NCI-H1930 (cell line): ENCODE measurements around the gene ZBTB47.

Source experiments
- DNase-seq, 2 experiments: peaks; one replicate each; lab custom pipeline; 2025; lab: John Stamatoyannopoulos, UW

The ZBTB47 gene

DNA sequence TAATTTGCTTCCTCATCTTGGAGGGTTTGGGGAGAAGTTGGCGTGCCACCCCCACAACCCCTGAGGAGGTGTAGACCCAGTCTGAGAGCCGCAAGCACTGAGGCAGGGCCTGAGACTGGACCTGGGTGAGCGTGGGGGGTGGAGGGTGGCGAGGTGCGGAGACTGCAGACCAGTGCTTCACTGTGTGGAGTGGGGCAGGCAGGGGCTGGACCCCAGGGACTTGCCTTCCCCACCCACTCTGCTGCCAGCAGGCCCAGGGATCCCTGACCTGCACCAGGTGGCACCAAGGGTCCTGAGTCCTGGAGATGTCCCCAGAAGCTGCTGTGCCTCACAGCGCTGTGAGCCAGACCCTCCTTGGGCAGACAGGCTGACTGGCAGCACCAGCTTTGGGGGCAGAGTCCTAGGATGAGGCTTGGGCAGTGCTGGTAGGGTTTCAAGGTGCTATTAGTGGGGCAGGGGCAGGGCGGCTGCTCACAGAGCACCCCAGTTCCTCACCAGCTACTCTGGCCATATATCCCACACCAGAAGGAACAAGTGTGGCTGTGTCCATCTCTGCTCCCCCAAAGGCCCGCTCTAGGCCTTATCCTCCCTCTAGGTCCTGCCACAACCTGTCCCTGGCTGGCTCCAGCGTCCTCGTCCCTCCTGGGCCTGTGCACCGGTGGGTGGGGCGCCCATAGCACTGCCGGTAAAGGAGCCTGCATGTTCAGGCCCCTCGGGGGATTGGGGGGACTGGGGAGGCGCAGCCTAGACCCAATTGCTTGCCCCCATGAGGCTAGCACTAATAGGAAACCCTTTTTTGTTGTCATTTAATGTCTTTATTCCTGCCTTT, 11.8 kb downstream of the ZBTB47 start:
- no peak for DNase-seq

DNA sequence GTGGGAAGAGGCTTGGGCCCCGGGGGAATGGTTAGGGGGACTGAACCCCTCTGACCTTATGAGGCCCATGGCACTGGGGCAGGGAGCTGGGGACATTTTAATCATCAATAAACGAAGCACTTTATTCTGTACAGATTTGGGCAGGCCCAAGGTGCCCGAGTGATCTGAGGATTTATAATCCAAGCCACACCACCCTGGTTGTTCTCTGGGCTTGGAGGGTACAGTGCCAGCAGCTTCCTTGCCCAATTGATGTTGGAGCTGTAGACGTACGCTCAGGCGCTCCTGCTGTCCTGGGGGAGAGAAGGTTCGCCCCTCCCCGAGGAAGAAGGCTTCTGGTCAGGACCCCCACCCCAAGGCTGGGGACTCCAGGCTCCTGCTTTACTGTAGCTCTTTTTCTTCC, 12.5 kb downstream of the ZBTB47 start:
- no peak for DNase-seq

DNA sequence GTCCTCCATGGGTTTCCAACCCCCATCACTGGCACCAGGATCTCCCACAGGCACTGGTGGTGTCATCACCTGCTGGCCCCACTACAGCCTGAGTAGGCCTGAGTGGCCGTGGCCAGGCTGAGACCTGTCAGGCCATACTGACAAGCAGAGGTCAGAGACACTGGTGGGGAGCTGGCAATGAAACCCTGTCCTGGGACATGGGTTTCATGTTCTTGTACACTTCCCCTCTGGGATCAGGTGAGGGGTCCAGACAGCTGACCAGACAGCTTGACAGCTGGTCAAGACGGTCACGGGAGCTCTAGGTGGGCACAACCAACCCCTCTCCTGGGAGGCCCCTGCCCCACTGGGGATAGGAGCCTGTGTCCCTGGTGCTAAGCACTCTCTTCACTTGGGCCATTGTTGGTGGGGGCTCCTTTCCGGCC, 13.1 kb downstream of the ZBTB47 start:
- no peak for DNase-seq

DNA sequence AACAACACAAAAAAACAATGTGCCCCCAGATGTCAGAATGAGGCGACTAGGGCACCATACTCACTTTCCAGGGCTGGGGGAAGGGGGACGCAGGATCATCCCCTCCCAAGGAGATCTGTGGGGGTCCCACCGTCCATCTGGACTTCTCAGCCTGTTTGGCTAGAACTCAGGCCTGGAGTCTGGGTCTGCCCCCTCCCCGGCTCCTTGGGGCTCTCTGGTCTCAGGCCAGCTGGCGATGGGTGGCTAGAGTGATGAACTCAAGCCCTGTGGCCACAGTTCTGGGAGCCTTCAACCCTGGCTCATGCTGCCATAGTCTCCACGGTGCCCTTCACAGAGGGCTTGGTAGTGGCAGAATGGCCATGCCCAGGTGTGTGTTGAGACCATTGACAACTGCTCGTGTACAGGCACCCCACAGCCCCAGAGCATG, 13.6 kb downstream of the ZBTB47 start:
- no peak for DNase-seq

DNA sequence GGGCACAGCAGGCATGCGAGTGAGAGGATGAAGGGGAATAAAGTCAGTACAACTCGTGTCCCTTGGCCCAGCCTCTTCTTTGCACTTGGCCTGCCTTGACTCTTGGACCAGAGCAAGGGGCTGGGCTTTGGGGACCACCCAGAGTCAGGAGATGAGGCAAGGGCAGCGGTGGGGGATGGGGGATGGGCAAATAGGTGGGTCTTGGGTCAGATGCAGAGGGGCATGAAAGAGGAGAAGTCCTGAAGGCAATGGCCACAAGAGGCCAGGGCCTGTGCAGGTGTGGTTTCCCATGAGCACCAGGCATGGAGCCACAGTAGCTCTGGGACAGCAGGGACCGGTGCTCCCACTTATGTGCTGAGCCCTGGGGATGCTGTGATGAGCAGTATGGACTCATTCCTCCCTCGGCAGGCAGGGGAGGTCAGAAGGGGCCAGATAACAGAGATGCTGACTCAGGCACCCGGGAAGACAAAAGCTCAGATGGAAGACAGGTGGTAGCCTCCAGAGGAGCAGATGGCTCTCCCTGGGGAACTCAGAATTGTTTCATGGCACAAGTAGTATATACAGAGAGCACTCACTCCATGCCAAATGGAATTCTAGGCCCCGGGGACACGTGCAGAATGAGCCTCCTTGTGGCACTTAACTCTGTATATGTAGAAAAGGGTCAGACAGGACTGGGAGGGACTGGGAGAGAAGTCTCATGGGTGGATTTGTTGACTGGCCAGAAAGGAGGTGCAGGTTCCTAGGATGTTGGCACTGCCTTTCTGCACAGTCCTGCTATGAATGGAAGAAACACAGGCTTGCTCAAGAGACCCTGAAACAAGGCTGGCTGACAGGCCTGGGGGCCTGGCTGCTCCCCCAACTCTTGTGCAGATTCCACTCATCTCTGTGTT, 14.3 kb downstream of the ZBTB47 start:
- no peak for DNase-seq

DNA sequence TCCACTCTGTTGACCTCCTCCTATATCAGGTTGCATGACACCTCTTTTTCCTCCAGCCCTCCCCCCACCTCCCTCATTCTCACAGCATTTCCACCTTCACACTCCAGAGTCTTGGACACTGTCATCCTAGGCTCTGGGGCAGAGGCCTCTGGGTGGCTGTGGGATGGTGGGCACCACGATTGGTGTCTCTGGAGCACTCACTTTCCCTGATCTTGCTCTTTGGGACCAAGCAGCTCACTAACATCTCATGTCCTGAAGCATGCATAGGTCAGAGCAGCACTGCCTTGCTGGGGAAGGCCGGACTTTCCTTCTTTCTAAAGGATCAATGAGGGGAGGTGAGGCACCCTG, 14.9 kb downstream of the ZBTB47 start:
- DNase-seq: no peak

DNA sequence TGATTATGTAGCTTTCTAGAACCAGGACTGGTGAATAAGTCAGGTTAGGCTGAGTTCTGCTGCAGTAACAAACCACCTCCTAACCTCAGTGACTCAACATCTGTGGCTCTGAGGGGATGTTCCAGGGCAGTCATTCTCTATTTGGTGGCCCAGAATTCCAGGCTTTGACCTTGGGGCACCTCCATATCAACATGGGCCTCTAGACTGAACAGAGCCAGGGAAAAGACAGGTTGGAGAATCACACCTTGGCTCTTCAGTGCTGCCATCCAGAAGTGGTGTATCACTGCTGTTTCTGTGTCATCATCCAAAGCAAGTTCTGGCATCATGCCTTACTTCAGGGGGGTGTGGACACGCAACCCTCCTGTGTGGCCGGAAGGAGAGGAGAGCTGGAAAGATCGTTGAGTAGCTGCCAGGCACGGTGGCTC, 15.3 kb downstream of the ZBTB47 start:
- DNase-seq: no peak

DNA sequence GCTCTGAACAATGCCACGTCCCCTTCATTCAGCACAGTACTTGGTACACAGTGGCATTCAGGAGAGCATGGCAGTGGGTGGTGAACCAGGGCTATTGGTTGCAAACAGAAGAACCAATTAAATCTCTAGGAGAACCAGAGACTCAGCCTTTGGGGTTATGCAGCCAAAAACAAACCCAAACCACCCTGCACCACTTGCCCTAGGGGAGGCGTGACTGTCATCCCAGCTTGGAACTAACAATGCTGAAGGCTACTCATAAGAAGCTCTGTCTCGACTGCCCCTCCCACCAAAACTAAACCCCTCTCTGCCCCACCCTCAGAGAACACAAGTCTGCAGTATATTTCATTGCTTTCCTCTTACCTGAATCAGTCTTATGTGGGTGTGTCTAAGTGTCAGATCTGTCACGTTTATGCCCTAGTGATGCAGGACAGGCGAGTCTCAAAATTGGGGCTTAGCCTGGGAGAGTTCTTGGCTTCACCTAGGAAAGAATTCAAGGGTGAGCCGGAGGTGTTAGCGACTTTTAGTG, 16.6 kb downstream of the ZBTB47 start:
- no peak for DNase-seq

DNA sequence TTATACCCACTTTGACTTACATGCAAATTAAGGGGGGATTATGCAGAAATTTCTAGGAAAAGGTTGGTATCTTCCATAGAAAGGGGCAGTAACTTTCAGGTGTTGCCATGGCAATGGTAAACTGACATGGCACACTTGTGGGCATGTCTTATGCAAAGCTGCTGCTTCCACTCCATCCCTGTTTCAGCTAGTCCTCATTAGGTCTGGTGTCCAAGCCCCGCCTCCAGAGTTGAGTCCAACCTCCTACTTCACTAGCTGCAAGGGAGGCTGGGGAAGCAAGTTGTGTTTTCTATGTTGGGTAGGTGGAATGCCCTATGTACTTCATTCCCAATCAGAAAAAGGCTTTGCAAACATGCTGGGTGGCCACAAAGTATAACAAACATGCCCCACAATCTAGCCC, 17.2 kb downstream of the ZBTB47 start:
- DNase-seq: no peak

DNA sequence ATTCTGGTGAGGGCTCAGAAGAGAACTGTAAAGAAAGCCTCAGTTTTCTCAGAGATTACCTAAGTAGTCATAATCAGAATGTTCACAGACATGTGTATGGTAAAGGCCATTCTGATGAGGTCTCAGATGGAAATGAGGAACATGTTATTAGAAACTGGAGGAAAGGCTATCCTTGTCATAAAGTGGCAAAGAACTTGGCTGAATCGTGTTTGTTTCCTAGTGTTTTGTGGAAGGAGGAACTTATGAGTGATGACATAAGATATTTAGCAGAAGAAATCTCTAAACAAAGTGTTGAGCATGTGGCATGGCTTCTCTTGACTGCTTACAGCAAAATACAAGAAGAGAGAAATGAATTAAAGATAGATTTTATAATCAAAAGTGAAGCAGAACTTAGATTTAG, 19.0 kb downstream of the ZBTB47 start:
- DNase-seq: no peak

DNA sequence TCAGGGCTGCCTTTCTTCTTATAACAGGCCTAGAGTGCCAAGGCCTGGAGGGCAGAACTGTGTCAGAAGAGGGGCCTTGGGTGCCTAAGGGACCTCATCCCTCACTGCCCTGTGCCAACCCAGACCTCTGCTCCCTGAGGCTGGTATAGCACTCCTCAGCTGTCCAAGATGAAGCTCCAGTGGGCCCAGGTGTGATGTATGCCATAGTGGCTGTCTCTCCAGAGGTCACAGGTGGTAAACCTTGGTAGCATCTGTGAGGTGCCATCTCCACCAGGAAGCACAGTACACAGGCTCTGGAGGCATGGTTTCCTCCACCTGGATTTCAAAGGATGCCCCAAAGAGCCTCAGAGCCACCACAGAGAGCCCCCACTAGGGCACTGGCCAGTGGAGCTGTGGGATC, 19.6 kb downstream of the ZBTB47 start:
- no peak for DNase-seq

DNA sequence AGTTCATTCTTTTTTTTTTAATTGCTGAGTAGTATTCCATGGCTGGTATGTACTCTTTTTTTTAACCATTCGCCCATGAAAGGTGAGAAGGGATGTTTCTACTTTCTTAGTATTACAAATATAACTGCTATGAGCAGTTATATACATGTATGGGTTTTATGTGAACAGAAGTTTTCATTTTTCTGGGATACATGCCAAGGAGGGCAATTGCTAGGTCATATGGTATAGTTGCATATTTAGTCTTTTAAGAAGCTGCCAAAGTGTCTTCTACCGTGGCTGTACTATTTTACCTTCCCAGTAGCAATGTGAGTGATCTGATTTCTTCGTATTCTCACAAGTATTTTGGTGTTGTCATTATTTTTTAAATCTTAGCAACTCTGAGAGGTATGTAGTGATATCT, 20.6 kb downstream of the ZBTB47 start:
- DNase-seq: no peak

DNA sequence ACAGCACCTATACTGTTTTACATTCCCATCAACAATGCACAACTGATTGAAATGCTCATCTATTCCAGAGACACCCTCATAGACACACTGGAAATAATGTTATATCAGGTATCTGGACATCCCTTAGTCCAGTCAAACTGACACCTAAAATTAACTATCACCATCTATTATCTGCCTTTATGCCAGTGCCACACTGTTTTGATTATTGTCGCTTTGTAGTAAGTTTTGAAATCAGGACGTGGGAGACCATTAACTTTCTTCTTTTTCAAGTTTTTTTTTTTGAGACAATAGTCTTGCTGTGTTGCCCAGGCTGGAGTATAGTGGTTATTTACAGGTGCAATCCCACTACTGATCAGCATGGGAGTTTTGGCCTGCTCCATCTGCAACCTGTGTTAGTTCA, 22.4 kb downstream of the ZBTB47 start:
- no peak for DNase-seq

DNA sequence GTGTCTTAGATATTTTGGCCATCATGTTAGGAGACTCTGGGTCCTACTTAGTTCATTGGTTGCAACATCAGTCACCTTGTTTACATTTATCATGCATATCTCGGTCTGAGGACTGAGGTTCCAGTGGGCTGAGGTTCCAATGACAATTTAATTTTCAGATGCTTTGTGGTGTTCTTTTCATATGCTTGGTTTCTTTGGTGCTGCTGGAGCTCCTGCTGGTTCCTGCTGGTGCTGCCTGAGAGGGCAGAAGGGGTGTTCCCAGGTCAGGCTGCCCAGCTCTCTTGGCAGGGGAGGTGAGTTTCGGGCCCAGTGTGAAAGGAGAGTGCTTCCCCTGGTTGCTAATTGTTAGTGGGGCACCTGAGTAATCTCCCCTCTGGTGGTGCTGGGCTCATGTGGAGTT, 24.9 kb downstream of the ZBTB47 start:
- no peak for DNase-seq

DNA sequence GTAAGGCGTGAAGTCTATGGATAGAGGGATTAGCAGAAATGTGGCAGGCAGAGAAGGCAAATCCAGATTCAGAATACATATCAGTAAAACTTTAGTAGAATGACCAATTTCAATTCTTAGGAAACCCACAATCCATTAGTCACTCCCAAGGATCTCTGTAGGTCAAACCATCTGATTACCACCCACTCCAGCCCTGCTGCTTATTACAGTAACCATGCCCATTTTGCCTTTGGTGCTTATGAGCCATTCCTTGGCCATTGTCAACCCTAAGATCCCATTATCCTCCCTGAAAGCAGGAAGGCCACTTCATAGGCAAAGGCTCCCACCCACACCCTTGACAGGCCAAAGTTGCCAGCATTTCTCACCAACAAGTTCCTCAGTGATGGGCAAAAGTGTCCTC, 26.8 kb downstream of the ZBTB47 start:
- no peak for DNase-seq

DNA sequence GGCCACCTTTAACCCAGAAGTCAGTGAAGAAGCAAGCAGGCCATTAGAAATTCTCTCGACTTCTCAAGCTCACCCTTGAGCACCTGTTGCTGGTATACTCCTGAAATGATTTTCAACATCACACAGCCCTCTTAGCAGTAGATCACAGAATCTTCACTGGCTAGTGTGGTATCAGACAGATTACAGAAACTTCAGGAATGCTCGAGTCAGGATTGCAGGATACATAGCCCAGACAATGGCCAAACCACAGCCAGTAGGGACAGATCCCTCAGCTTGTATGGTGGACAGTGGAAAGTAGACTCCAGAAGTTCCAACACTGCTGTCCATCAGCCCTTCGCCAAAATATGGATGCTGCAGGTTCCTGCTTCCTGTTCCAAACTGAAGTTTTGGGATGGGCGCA, 27.3 kb downstream of the ZBTB47 start:
- DNase-seq: no peak

DNA sequence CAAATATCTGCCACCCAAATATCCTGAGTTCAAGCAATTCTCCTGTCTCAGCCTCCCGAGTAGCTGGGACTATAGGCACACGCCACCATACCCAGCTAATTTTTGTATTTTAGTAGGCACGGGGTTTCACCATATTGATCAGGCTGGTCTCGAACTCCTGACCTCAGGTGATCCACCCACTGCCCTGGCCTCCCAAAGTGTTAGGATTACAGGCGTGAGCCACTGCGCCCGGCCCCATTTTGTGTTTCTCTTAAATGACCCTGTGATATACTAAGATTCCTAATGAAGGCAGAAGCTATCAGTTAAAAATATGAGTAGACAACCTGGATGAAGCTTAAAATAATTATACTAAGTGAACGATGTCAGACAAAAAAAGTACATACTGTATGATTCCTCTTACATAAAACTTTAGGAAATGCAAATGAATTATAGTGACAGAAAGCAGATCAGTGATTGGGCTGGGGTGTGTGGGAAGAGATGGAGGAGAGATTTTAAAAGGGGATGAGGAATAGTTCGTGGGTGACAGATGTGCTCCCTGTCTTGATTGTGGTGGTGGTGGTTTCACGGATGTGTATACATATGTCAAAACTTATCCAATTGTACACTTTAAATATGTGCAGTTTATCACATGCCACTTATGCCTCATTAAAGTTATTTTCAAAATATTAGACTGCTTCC, 28.0 kb downstream of the ZBTB47 start:
- no peak for DNase-seq

DNA sequence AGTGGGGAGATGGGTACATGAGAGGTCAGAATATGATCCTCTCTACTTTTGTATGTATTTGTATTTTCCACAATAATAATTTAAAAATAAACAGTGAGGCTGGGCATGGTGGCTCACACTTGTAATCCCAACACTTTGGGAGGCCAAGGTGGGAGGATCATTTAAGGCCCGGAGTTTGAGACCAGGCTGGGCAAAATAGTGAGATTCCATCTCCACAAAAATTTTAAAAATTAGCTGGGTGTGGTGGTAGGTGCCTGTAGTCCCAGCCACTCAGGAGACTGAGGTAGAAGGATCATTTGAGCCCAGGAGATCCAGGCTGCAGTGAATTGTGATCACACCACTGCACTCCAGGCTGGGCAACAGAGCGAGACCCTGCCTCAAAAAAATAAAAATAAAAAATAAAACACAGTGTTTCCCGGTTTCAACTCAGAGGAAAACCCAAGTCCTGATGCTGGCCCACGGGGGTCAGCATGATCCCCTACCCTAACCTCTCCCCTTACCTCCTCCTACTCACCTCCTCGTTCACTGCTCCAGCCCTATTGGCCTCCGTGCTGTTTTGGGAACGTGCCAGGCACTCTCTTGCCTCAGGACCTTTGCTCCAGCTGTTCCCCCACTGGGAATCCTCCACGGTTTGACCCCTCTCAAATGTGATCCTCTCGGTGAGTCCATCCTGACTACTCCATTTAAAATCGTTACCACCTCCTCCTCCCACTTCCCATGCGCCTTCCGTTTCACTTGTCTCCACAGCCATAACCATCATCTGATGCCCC, 29.0 kb downstream of the ZBTB47 start:
- DNase-seq: no peak

DNA sequence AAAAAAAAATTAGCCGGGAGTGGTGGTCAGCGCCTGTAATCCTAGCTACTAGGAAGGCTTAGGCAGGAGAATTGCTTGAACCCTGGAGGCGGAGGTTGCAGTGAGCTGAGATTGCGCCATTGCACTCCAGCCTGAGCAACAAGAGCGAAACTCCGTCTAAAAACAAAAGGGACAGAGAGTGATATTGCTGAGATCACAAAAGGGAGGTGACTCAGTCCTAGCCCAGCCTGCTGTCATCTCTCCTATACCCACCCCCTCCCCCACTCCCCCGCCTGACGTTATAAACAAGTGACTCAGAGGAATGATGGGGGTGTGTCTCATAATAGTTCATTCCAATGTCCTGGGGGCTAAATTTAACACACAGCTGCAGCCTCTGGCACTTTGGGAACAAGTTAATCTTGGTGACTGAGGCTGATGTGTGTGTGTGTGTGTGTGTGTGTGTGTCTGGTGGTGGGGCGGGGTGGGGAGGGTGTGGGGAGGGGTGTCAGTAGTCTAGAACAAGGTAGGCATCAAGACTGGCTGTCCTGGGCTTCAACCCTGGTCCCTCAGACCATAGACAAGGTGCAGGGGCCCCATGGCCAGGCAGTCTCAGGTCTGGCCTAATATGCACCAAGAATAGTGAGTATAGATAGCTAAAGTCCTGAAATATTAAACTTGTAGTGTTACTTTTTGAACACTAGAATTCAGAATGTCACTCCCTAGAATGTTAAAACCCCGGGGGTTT, 30.5 kb downstream of the ZBTB47 start:
- no peak for DNase-seq

DNA sequence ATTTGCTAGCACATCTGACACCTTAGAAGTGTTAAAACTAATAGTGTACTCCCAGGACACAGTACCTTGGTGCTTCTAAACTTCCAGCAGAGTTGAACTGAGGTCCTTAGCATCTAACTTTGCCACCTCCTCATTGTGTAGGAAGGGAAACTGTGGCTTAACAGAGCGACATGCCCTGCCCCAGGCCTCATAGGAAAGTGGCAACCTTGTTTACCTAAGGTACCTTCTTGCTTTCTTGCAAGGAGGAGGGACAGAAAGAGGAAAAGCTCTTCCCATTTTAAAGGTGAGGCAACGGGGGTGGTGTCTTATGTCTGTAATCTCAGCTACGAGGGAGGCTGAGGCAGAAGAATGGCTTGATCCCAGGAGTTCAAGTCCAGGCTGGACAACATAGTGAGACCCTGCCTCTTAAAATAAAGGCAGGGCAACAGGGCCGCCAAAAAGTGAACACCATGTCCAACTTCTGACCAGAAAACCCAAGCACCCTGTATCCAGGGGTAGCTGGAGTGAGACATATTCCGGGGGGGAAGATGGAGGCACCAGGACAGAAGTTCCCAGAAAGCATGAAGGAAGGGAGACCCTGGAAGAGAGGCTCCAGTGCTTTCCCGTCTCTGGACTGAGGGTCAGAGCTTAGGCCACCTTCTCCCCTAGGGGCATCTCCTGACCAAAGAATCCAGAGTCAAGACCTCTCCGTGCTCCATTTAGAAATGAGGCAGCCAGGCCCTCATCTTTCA, 31.3 kb downstream of the ZBTB47 start:
- DNase-seq: no peak
